RWPE2 (cell line): Measurements from ENCODE around the gene KAZN.

Experiments
- ATAC-seq: fragments of 200-7000 bp; cut with Tn5 transposase; 3 replicates; pipeline ENCODE4 v1.9.1; 2021; ENCODE audit warnings: low read depth
- DNase-seq: peaks from one replicate; pipeline ENCODE4 v3.0.0-alpha.2; 2020; ENCODE audit warnings: low spot score
- H3K27ac ChIP-seq: fragments of 450-650 bp; 2 replicates; pipeline ENCODE4 v1.5.1; 2017; ENCODE audit warnings: mild to moderate bottlenecking; ENCODE audit not compliant: poor library complexity, severe bottlenecking
- H3K27me3 ChIP-seq: fragments of 250-450 bp; sonication (Bioruptor Pico); 2 replicates; pipeline ENCODE4 v1.5.1; 2021; ENCODE audit warnings: mild to moderate bottlenecking, moderate library complexity; ENCODE audit not compliant: insufficient read depth, poor library complexity, severe bottlenecking
- H3K36me3 ChIP-seq: fragments of 250-450 bp; sonication (Bioruptor Pico); 2 replicates; pipeline ENCODE4 v1.5.1; 2020; ENCODE audit warnings: low read depth, mild to moderate bottlenecking, moderate library complexity
- H3K4me1 ChIP-seq: fragments of 250-450 bp; sonication (Bioruptor Pico); 2 replicates; pipeline ENCODE4 v1.5.1; 2021; ENCODE audit warnings: mild to moderate bottlenecking, moderate library complexity; ENCODE audit not compliant: insufficient read depth, poor library complexity, severe bottlenecking
- H3K4me3 ChIP-seq: fragments of 250-450 bp; sonication (Bioruptor Pico); 2 replicates; pipeline ENCODE4 v1.5.1; 2021; ENCODE audit warnings: mild to moderate bottlenecking, moderate library complexity; ENCODE audit not compliant: severe bottlenecking
- H3K9me3 ChIP-seq: fragments of 250-450 bp; sonication (Bioruptor Pico); 2 replicates; pipeline ENCODE4 v1.5.1; 2021; ENCODE audit warnings: mild to moderate bottlenecking, moderate library complexity; ENCODE audit not compliant: severe bottlenecking
- CTCF ChIP-seq: fragments of 450-650 bp; IDR thresholded peaks from one replicate; pipeline ENCODE4 v1.5.1; 2017; ENCODE audit warnings: mild to moderate bottlenecking, moderate library complexity; ENCODE audit not compliant: poor library complexity, severe bottlenecking

The KAZN gene

GRCh38 chr1:14745001-14745720 is 146.7 kb downstream of the KAZN start:
- DNase-seq (no peak), ATAC-seq (no peak)
- no peaks in the 10 kb centered on the region for H3K27me3 ChIP-seq
- peaks cover 16% of the 10 kb centered on the region for H3K4me1 ChIP-seq
- no peaks in the 10 kb centered on the region for H3K9me3 ChIP-seq
- no peaks in the 10 kb centered on the region for H3K36me3 ChIP-seq
- H3K4me3 ChIP-seq: no peak overlapping the region
- no peak for TF ChIP-seq CTCF
- H3K27ac ChIP-seq: no peak overlapping the region

DNA sequence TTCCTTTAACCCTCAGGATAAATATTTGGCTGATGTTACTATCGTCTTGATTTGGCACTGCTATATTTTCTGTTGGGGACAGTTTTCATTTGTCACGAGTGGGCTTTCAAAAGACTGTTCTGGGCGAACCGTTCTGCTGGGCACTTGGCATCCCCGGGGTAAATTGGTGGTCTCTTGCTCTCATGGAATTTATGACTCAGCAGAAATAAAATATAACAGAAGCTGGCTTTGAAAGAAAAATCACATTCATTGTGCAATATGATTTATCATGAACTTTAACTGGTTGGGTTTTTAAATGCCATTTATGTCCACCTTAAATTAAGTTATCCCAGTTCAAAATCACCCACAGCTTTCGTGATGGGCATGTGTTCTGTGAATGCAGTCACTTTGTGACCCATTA is 147.3 kb downstream of the KAZN start:
- Histone ChIP-seq H3K27me3 (no peaks in the 10 kb centered on the region), H3K9me3 (no peaks in the 10 kb centered on the region), H3K4me3 (no peak overlapping the region), H3K27ac (no peak overlapping the region), H3K4me1 (peaks cover 16% of the 10 kb centered on the region), H3K36me3 (no peaks in the 10 kb centered on the region)
- DNase-seq (no peak), ATAC-seq (no peak)
- no peak for TF ChIP-seq CTCF

GRCh38 chr1:14746393-14746792 is 147.9 kb downstream of the KAZN start:
- Histone ChIP-seq H3K36me3 (no peaks in the 10 kb centered on the region), H3K4me1 (peaks cover 13% of the 10 kb centered on the region), H3K27me3 (no peaks in the 10 kb centered on the region), H3K4me3 (no peak overlapping the region), H3K9me3 (no peaks in the 10 kb centered on the region), H3K27ac (no peak overlapping the region)
- no peak for TF ChIP-seq CTCF
- ATAC-seq: no peak
- DNase-seq: no peak

DNA sequence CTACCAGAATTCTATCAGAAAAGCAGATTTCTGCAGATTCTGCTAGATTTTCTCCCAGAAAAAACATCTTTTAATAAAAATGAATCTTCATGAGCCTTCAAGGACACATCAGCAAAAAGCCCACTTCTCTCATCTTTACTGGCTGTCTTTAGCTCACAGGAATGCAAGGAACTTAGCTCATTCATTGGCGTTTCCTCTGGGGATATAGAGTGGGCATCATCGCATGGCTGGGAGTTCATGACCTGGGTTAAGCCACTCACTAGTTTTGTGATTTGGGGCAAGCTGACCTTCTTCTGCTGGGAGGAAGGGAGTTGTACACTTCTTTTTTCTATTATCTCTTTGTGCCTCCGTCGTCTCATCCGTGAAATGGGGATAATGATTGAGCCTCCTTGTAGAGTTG is 149.7 kb downstream of the KAZN start:
- TF ChIP-seq CTCF: no peak
- ATAC-seq (no peak), DNase-seq (no peak)
- H3K27me3 ChIP-seq: no peaks in the 10 kb centered on the region
- no peak overlapping the region for H3K27ac ChIP-seq
- H3K9me3 ChIP-seq: no peaks in the 10 kb centered on the region
- no peaks in the 10 kb centered on the region for H3K36me3 ChIP-seq
- no peak overlapping the region for H3K4me3 ChIP-seq
- H3K4me1 ChIP-seq: no peaks in the 10 kb centered on the region

- no peak for DNase-seq
- Histone ChIP-seq H3K27me3 (no peaks in the 10 kb centered on the region), H3K9me3 (no peaks in the 10 kb centered on the region), H3K4me1 (no peaks in the 10 kb centered on the region), H3K4me3 (no peak overlapping the region), H3K36me3 (no peaks in the 10 kb centered on the region), H3K27ac (no peak overlapping the region)
- ATAC-seq: no peak
- TF ChIP-seq CTCF: no peak
Measured at GRCh38 chr1:14748977-14749376, 150.5 kb downstream of the KAZN start.
